HL-60 (cell line): ENCODE results near the gene SMIM36.

Source experiments
- DNase-seq, 2 experiments: peaks; one replicate each; pipeline ENCODE4 v3.0.0-alpha.2; 2010 to 2020; ENCODE audit warnings: low read depth in 1 of 2, low spot score in 1 of 2
- H3K27ac ChIP-seq: fragments of 250-450 bp; sonication (Bioruptor Pico); replicated peaks from 2 replicates; pipeline ENCODE4 v1.5.1; 2020; ENCODE audit warnings: mild to moderate bottlenecking, moderate library complexity
- H3K27me3 ChIP-seq: fragments of 250-450 bp; sonication (Bioruptor Pico); 2 replicates; pipeline ENCODE4 v1.5.1; 2021; ENCODE audit warnings: mild to moderate bottlenecking, moderate library complexity; ENCODE audit not compliant: insufficient read depth, poor library complexity, severe bottlenecking
- H3K4me3 ChIP-seq: replicated peaks from 2 replicates; pipeline ENCODE4 v1.5.1; 2011; ENCODE audit warnings: mild to moderate bottlenecking, control low read depth, low read length; ENCODE audit not compliant: insufficient read depth
- CTCF ChIP-seq: IDR thresholded peaks from one replicate; pipeline ENCODE4 v1.5.1; 2011; ENCODE audit warnings: low read length, control low read depth, inconsistent platforms; ENCODE audit not compliant: insufficient read depth
- GABPA ChIP-seq: IDR thresholded peaks from 2 replicates; pipeline ENCODE4 v1.6.1; 2012; ENCODE audit warnings: low read depth
- POLR2AphosphoS5 ChIP-seq: IDR thresholded peaks from 2 replicates; pipeline ENCODE4 v1.6.1; 2012; ENCODE audit warnings: low read depth
- REST ChIP-seq: IDR thresholded peaks from 2 replicates; pipeline ENCODE4 v1.6.1; 2012; ENCODE audit warnings: low read depth; ENCODE audit not compliant: insufficient replicate concordance
- SPI1 ChIP-seq: IDR thresholded peaks from 2 replicates; pipeline ENCODE4 v1.6.1; 2012; ENCODE audit warnings: low read depth, mild to moderate bottlenecking, borderline replicate concordance
- long read RNA-seq: library from polyadenylated mRNA; unstranded; transcript quantifications from one replicate; pipeline ENCODE4 v2.0.0, GENCODE V29; 2020

SMIM36 gene
- long read RNA-seq = 0 reads

GRCh38 chr17:55510986-55511721, at the start of gene SMIM36:
SMIM36 (minus strand) TSS chr17:55511452.
- no peak within 1 kb of the TSS for H3K4me3 ChIP-seq
- DNase-seq = no peak
- no peaks in the 10 kb centered on the region for H3K27me3 ChIP-seq
- H3K27ac ChIP-seq = no peak within 1 kb of the TSS
- no peak for TF ChIP-seq GABPA
- no peak for TF ChIP-seq CTCF
- no peak for TF ChIP-seq POLR2AphosphoS5
- TF ChIP-seq REST = no peak
- no peak for TF ChIP-seq SPI1

- no peak for DNase-seq
- H3K4me3 ChIP-seq = no peak overlapping the region
- H3K27me3 ChIP-seq = no peaks in the 10 kb centered on the region
- H3K27ac ChIP-seq = no peak overlapping the region
- no peak for TF ChIP-seq POLR2AphosphoS5
- no peak for TF ChIP-seq GABPA
- TF ChIP-seq CTCF = no peak
- TF ChIP-seq SPI1 = no peak
- TF ChIP-seq REST = no peak
Measured at GRCh38 chr17:55555772-55556171, 44.5 kb upstream of the SMIM36 start.

GRCh38 chr17:55549140-55549539, 37.9 kb upstream of the SMIM36 start:
- Histone ChIP-seq H3K27me3 (no peaks in the 10 kb centered on the region), H3K27ac (no peak overlapping the region), H3K4me3 (no peak overlapping the region)
- peak in 1 of 2 experiments; percentile 4 for DNase-seq
- TF ChIP-seq SPI1 (no peak), POLR2AphosphoS5 (no peak), REST (no peak), GABPA (no peak), CTCF (peak; percentile 20)
